Measurements from ENCODE around the gene ZNF853. TPM values are rescaled to one million over a fixed set of nuclear protein-coding genes. Genes with fewer than 3 reads are reported as not detected.
A peak's percentile ranks its signal among the peaks of the same experiment; 100 is the strongest.
"Not testable (repeated sequence)": the region's sequence is repeated elsewhere in the genome, so short reads cannot be mapped to it uniquely, and the experiment has no call there.

Gene ZNF853
- 10 to 100 TPM; 12.4 to 20.6 (median 17.2) TPM for total RNA-seq
- polyA plus RNA-seq: 8.2 TPM
- long read RNA-seq, donor 1, transcript ZNF853-201 (3 exons, 3,857 nt): major isoform, 38 of 91 reads
- long read RNA-seq, donor 1, partial matches to known transcripts: 14 of 91 reads
- long read RNA-seq, donor 1, other reads (novel, unspliced or antisense): 39 of 91 reads
- long read RNA-seq, donor 2, transcript ZNF853-201 (3 exons, 3,857 nt): major isoform, 35 of 120 reads
- long read RNA-seq, donor 2, partial matches to known transcripts: 12 of 120 reads
- long read RNA-seq, donor 2, other reads (novel, unspliced or antisense): 73 of 120 reads
- long read RNA-seq, donor 3, partial matches to known transcripts: 0 of 4 reads
- long read RNA-seq, donor 3, other reads (novel, unspliced or antisense): 4 of 4 reads
- long read RNA-seq, donor 4, transcript ZNF853-201 (3 exons, 3,857 nt): major isoform, 30 of 110 reads
- long read RNA-seq, donor 4, partial matches to known transcripts: 20 of 110 reads
- long read RNA-seq, donor 4, other reads (novel, unspliced or antisense): 60 of 110 reads

DNA sequence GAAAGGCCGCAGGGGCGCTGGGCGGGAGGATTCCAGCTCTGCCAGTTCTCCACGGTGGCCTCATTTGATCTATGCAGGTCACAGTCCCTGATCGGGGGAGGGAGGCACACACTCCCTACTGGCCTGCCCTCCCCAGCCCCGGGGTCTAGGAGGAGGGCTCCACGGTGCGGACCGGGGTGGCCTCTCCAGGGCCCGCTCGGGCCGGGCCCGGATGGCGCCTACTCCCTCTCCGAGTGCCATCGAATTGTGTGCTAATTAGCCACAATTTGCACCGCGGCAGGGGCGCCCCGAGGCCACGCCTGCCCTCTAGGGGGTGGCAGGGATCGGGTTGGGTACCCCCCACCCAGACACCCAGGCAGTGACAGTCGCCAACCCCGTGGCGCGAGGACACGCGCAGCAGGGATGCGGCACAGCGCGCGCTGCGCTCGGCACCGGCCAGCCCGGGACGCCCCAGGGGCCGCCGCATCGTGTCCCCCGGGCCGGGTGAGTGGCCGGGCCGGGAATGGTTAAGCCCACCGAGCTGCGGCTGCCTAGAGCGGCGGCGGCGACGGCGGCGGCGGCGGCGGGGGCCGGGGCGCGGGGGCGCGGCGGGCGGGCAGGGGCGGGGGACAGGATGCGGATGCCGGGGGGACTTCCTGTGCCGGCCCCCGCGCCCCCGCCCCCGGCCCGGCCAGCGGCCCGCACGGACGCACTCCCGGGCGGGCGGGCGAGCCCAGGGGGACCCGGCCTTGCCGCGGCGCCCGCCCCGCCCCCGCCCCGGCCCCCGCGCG lies at the start of gene ZNF853:
ZNF853 (plus strand) TSS at position 658 of the 770 bp plus-strand sequence. CDS start 565 bp downstream, outside the sequence.
- Histone ChIP-seq H3K27ac (ENCODE audit: low read length) (no peak within 1 kb of the TSS), H3K27me3 (ENCODE audit: control insufficient read depth, insufficient read depth) (no peaks in the 10 kb centered on the region), H3K4me3 (ENCODE audit: low read length) (peak within 1 kb of the TSS; percentile 88), H3K4me1 (ENCODE audit: control insufficient read depth, insufficient read depth, low read length) (peaks cover 3% of the 10 kb centered on the region), H3K9me3 (ENCODE audit: control insufficient read depth, low read length) (no peaks in the 10 kb centered on the region)
- ATAC-seq (peak; percentile 52 to 68), DNase-seq (peak in 1 of 3 donors; percentile 71)
- WGBS: 4% methylated on average over 80 of the region's 91 CpGs
- intact Hi-C loops (cut with DNase I): no loop called here

DNA sequence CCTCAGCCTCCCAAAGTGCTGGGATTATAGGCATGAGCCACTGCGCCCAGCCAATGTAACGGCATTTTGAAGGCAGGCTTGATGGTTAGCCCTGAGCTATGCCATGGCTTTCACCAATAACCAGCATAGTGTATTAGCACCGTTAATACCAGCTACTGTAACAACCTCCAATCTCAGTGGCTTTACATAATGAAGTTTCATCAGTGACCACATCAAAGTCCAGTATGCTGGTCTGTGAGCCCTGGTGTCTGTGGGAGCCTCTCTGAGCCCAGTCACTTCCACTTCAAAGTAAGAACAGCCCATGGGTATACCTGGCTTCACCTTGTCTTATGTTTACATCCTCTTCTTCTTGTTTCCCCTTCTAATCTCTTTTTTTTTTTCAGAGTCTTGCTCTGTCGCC lies 49.8 kb upstream of the ZNF853 start:
- no peak overlapping the region for H3K27ac ChIP-seq (ENCODE audit: low read length)
- intact Hi-C loops (cut with DNase I): no loop called here
- no peaks in the 10 kb centered on the region for H3K27me3 ChIP-seq (ENCODE audit: control insufficient read depth, insufficient read depth)
- 86% methylated on average over 4 of the region's 4 CpGs for WGBS
- H3K4me1 ChIP-seq (ENCODE audit: control insufficient read depth, insufficient read depth, low read length): no peaks in the 10 kb centered on the region
- H3K4me3 ChIP-seq (ENCODE audit: low read length): no peak overlapping the region
- ATAC-seq (no peak), DNase-seq (no peak)
- no peaks in the 10 kb centered on the region for H3K9me3 ChIP-seq (ENCODE audit: control insufficient read depth, low read length)

DNA sequence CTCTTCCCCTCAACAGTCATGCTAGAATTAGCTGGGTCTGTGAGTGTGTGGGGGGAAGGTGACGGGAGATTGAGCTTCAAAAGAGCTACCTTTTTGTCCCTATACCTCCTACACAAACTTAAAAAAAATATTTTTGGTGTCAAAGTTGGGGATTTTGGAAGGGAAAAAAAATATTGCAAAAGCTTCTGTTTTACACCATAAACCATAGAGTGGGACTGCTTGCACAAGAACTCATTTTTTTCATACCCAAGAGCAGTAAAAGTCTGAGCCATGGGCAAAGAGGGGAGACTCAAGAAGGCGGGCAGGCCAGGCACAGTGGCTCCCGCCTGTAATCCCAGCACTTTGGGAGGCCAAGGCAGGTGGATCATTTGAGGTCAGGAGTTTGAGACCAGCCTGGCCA lies 47.5 kb upstream of the ZNF853 start:
- intact Hi-C loops (cut with DNase I): no loop called here
- Histone ChIP-seq H3K9me3 (ENCODE audit: control insufficient read depth, low read length) (no peaks in the 10 kb centered on the region), H3K27ac (ENCODE audit: low read length) (no peak overlapping the region), H3K4me3 (ENCODE audit: low read length) (no peak overlapping the region), H3K27me3 (ENCODE audit: control insufficient read depth, insufficient read depth) (no peaks in the 10 kb centered on the region), H3K4me1 (ENCODE audit: control insufficient read depth, insufficient read depth, low read length) (no peaks in the 10 kb centered on the region)
- no peak for DNase-seq
- 89% methylated on average over 3 of the region's 3 CpGs for WGBS
- no peak for ATAC-seq

DNA sequence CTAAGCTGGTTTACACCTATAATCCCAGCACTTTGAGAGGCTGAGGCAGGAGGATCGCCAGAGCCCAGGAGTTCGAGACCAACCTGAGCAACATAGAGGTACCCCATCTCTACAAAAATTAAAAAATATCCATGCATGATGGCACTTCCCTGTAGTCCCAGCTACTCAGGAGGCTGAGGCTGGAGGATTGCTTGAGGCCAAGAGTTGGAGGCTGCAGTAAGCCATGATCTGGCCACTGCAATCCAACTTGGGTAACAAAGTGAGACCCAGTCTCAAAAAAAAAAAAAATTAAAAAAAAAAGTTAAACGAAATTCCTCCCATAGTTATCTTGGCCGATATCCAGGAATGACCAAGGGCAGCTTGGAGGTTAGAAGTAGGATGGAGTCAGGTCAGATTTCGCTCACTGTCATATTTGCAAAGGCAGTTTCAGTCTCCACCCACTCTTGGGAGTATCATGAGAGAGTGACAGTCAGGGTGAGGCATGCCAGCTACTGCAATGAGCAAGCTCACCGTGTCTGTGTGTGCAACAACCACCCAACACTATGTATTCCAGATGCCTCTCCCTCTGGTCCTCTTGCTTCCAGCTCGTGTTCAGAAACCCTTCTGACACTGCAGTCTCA lies 44.1 kb upstream of the ZNF853 start:
- Histone ChIP-seq H3K27ac (ENCODE audit: low read length) (no peak overlapping the region), H3K9me3 (ENCODE audit: control insufficient read depth, low read length) (no peaks in the 10 kb centered on the region), H3K4me3 (ENCODE audit: low read length) (no peak overlapping the region), H3K4me1 (ENCODE audit: control insufficient read depth, insufficient read depth, low read length) (no peaks in the 10 kb centered on the region), H3K27me3 (ENCODE audit: control insufficient read depth, insufficient read depth) (no peaks in the 10 kb centered on the region)
- intact Hi-C loops (cut with DNase I): no loop called here
- WGBS: 66% methylated on average over 7 of the region's 7 CpGs
- ATAC-seq (no peak), DNase-seq (no peak)

DNA sequence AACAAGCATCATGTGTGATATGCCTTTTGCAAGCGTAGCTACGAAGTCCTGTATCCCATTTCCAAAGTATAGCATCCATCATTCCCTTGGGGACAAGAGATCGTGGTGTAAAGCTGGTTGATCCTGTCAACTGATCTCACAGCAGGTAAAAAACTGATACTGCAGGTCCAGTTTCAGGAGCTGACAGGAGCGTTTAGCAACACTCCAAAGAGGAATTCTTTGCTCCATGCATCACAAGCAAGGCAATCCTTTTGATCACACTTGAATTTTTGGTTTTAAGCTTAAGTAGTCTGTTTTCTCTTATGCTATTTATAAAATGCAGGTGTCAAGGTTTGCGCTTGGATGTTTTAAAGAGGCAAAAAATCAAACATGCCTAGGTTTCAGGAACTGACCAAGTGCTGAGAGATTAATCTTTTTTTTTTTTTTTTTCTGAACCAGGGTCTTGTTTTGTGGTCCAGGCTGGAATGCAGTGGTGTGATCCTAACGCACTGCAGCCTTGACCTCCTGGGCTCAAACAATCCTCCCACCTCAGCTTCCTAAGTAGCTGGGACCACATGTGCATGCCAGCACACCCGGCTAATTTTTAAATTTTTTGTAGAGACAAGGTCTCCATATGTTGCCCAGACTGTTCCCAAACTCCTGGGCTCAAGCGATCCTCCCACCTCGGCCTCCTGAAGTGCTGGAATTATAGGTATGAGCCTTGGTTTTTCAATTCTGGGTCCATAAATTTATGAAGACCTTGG lies 40.0 kb upstream of the ZNF853 start:
- peak in 1 of 3 donors; percentile 19 for DNase-seq
- H3K27me3 ChIP-seq (ENCODE audit: control insufficient read depth, insufficient read depth): no peaks in the 10 kb centered on the region
- H3K27ac ChIP-seq (ENCODE audit: low read length): no peak overlapping the region
- H3K4me1 ChIP-seq (ENCODE audit: control insufficient read depth, insufficient read depth, low read length): no peaks in the 10 kb centered on the region
- intact Hi-C loops (cut with DNase I): no loop called here
- no peak overlapping the region for H3K4me3 ChIP-seq (ENCODE audit: low read length)
- H3K9me3 ChIP-seq (ENCODE audit: control insufficient read depth, low read length): no peaks in the 10 kb centered on the region
- ATAC-seq: no peak
- 72% methylated on average over 9 of the region's 9 CpGs for WGBS

DNA sequence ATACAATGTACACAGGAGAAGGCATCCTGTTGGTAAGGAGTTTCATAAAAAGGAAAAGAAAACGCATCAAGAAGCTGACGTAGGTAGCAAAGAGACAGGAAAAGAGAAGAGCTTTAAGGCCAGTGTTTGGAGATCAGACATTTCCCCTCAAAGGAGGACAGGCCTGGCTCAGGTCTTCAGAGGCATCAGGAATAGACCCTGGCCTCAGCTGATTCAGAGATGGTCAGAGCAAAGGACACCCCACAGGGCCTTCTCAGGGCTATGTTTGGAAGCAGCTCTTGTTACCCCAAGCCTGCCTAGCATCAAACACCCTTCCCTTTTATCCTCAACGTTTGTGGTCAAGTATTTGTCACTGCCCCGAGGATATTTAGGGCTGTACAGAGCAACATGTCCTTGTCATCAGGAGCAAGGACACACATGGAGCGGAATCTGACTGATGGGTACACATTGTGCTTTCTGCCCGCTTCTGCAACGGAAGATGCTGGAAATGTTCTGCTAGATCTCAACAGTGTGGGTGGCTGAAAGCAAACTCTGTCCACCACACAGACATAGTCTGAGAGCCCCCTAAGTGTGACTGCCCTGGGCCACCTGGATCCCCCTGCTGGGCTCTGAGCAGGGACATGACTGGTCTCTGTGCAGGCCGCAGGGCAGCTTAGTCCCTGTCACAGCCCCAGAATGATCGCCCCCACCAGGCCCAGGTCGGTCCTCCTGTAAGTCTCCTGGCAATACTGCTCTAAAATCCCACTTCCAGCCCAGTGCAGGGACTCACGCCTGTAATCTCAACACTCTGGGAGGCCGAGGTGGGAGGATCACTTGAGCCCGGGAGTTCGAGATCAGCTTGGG lies 39.2 kb upstream of the ZNF853 start:
- intact Hi-C loops (cut with DNase I): no loop called here
- no peak for ATAC-seq
- Histone ChIP-seq H3K4me3 (ENCODE audit: low read length) (peak overlapping the region; percentile 92), H3K9me3 (ENCODE audit: control insufficient read depth, low read length) (no peaks in the 10 kb centered on the region), H3K27me3 (ENCODE audit: control insufficient read depth, insufficient read depth) (no peaks in the 10 kb centered on the region), H3K27ac (ENCODE audit: low read length) (peak overlapping the region; percentile 75), H3K4me1 (ENCODE audit: control insufficient read depth, insufficient read depth, low read length) (no peaks in the 10 kb centered on the region)
- DNase-seq: peak in 1 of 3 donors; percentile 32
- 74% methylated on average over 14 of the region's 14 CpGs for WGBS

DNA sequence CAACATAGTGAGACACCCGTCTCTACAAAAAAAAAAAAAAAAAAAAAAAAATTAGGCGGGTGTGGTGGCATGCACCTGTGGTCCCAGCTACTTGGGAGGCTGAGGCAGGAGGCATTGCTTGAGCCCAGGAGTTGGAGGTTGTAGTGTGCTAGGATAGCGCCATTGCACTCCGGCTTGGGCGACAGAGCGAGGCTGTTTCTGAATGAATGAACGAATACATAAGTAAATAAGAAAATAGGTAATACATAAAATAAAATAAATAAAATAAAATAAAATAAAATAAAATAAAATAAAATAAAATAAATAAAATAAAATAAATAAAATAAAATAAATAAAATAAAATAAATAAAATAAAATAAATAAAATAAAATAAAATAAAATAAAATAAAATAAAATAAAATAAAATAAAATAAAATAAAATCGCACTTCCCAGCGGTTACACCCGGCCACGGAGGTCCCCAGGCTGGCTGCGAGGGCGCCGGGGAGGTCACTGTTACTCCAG lies 38.5 kb upstream of the ZNF853 start:
- ATAC-seq; H3K27me3 ChIP-seq (ENCODE audit: control insufficient read depth, insufficient read depth); H3K4me1 ChIP-seq (ENCODE audit: control insufficient read depth, insufficient read depth, low read length); intact Hi-C loops (cut with DNase I); H3K9me3 ChIP-seq (ENCODE audit: control insufficient read depth, low read length): not testable (repeated sequence)
- H3K27ac ChIP-seq (ENCODE audit: low read length): peak overlapping the region; percentile 75
- DNase-seq: peak in 1 of 3 donors; percentile 44
- peak overlapping the region; percentile 92 for H3K4me3 ChIP-seq (ENCODE audit: low read length)
- 12% methylated on average over 14 of the region's 14 CpGs for WGBS

DNA sequence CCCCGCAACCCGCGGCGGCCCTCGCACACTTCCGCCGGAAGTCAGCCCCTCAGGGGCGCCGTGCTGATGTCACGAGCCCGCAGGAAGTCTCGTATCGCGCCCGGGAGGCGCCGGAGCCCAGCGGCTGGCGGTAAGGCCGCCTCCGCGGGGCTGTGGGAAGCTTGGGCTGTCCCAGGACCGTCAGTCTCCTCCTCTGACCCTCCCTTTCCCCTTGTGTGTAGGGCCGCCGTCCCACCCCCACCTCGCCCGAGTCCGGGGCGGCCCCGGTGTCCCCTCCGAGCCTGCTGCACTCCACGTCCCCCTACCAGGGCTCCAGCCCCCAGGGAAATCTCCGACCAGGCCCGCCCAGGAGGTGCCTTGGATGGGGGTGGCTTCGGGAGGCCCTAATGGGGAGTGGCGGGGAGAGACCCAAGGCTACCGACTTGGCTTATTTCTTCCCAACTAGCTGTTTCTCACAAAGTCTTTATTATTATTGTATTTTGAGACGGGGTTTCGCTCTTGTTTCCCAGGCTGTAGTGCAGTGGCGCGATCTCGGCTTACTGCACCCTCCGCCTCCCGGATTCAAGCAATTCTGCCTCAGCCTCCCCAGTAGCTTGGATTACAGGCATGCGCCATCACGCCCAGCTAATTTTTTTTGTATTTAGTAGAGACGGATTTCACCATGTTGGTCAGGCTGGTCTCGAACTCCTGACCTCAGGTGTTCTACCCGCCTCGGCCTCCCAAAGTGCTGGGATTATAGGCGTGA lies 37.9 kb upstream of the ZNF853 start, which contains the start of gene ZDHHC4:
ZDHHC4 (plus strand) TSS at position 86 of the 745 bp plus-strand sequence. CDS start 3,108 bp downstream, outside the sequence.
- no peaks in the 10 kb centered on the region for H3K9me3 ChIP-seq (ENCODE audit: control insufficient read depth, low read length)
- intact Hi-C loops (cut with DNase I): no loop called here
- WGBS: 16% methylated on average over 51 of the region's 51 CpGs

More for the DNA sequence above, 37.9 kb upstream of the ZNF853 start, which contains the start of gene ZDHHC4:
- Histone ChIP-seq H3K4me1 (ENCODE audit: control insufficient read depth, insufficient read depth, low read length) (no peaks in the 10 kb centered on the region), H3K27ac (ENCODE audit: low read length) (peak within 1 kb of the TSS; percentile 86), H3K27me3 (ENCODE audit: control insufficient read depth, insufficient read depth) (no peaks in the 10 kb centered on the region), H3K4me3 (ENCODE audit: low read length) (peak within 1 kb of the TSS; percentile 92)
- DNase-seq (peak; percentile 96 to 97 (median 96)), ATAC-seq (peak; percentile 99)

Data from right cardiac atrium (tissue), 5 donors.